B cell (primary cell): Measurements from ENCODE around the gene EFCAB8.

Source experiments
- CTCF ChIP-seq: fragments of 200-600 bp; IDR thresholded peaks from one replicate; pipeline ENCODE4 v1.8.0; 2022; ENCODE audit warnings: antibody characterized with exemption, mild to moderate bottlenecking
- EZH2 ChIP-seq: IDR thresholded peaks from 2 replicates; pipeline ENCODE4 v1.6.1; 2012; ENCODE audit warnings: borderline replicate concordance, low read depth, mild to moderate bottlenecking, moderate library complexity, low read length; ENCODE audit not compliant: insufficient read depth, poor library complexity, severe bottlenecking

GRCh38 chr20:32959351-32960221 lies 100.9 kb downstream of the EFCAB8 start:
- TF ChIP-seq CTCF (no peak), EZH2 (no peak)
